Neural progenitor cell (in vitro differentiated cells): ENCODE results near the gene CCR6. TPM values are rescaled to one million over a fixed set of nuclear protein-coding genes. Genes with fewer than 3 reads are reported as not detected.

Experiments used
- DNase-seq: peaks from one replicate; pipeline ENCODE4 v3.0.0-alpha.2; 2016; ENCODE audit warnings: low spot score
- H2AFZ ChIP-seq: fragments of 200-600 bp; sonication (generic); replicated peaks from 2 replicates; pipeline ENCODE4 v1.6.1; 2016; ENCODE audit warnings: antibody characterized with exemption
- H3F3A ChIP-seq: fragments of 200-600 bp; sonication (generic); 2 replicates; pipeline ENCODE4 v1.6.1; 2016; ENCODE audit warnings: antibody characterized with exemption, low read depth
- H3K27ac ChIP-seq: fragments of 200-600 bp; sonication (generic); 2 replicates; pipeline ENCODE4 v1.5.1; 2016; ENCODE audit warnings: mild to moderate bottlenecking
- H3K27me3 ChIP-seq: fragments of 200-600 bp; sonication (generic); 2 replicates; pipeline ENCODE4 v1.6.1; 2016; ENCODE audit warnings: mild to moderate bottlenecking, moderate library complexity
- H3K36me3 ChIP-seq: fragments of 200-600 bp; sonication (generic); 2 replicates; pipeline ENCODE4 v1.5.1; 2016
- H3K4me1 ChIP-seq: fragments of 200-600 bp; sonication (generic); 2 replicates; pipeline ENCODE4 v1.6.1; 2016; ENCODE audit warnings: mixed run types
- H3K4me2 ChIP-seq: fragments of 200-600 bp; sonication (generic); 2 replicates; pipeline ENCODE4 v1.6.1; 2016
- H3K4me3 ChIP-seq: fragments of 200-600 bp; sonication (generic); 2 replicates; pipeline ENCODE4 v1.5.1; 2016
- H3K79me2 ChIP-seq: fragments of 200-600 bp; sonication (generic); 2 replicates; pipeline ENCODE4 v1.6.1; 2016; ENCODE audit warnings: low read depth
- H3K9ac ChIP-seq: fragments of 200-600 bp; sonication (generic); 2 replicates; pipeline ENCODE4 v1.6.1; 2016
- H3K9me3 ChIP-seq: fragments of 200-600 bp; sonication (generic); 2 replicates; pipeline ENCODE4 v1.5.1; 2016; ENCODE audit warnings: low read depth
- H4K20me1 ChIP-seq: fragments of 200-600 bp; sonication (generic); 2 replicates; pipeline ENCODE4 v1.6.1; 2016; ENCODE audit warnings: low read depth
- H3K27ac Mint-ChIP-seq: 3 replicates; pipeline ENCODE4 v1.8.0; 2021; ENCODE audit warnings: mixed read lengths
- H3K27me3 Mint-ChIP-seq: 2 replicates; pipeline ENCODE4 v1.8.0; 2022; ENCODE audit warnings: low read depth, mild to moderate bottlenecking, inconsistent platforms, moderate library complexity, mixed read lengths; ENCODE audit not compliant: insufficient read depth
- H3K36me3 Mint-ChIP-seq: 3 replicates; pipeline ENCODE4 v1.8.0; 2021; ENCODE audit warnings: mixed read lengths
- H3K4me1 Mint-ChIP-seq: 3 replicates; pipeline ENCODE4 v1.8.0; 2021; ENCODE audit warnings: mixed read lengths
- H3K4me3 Mint-ChIP-seq: 3 replicates; pipeline ENCODE4 v1.8.0; 2021; ENCODE audit warnings: mild to moderate bottlenecking, moderate library complexity, mixed read lengths
- H3K9me3 Mint-ChIP-seq: 3 replicates; pipeline ENCODE4 v1.8.0; 2020; ENCODE audit warnings: mixed read lengths
- EZH2 ChIP-seq: fragments of 200-600 bp; sonication (generic); IDR thresholded peaks from 2 replicates; pipeline ENCODE4 v1.6.1; 2017; ENCODE audit warnings: antibody characterized with exemption, mild to moderate bottlenecking, moderate library complexity
- EZH2phosphoT487 ChIP-seq: fragments of 200-600 bp; sonication (generic); IDR thresholded peaks from 2 replicates; pipeline ENCODE4 v1.6.1; 2017; ENCODE audit warnings: antibody characterized with exemption
- total RNA-seq: library from RNA; depleted of rRNA; stranded (reverse); fragments of >200 nt; gene quantifications from 2 replicates; pipeline ENCODE4 v1.2.3, GENCODE V29; 2015; ENCODE audit warnings: low replicate concordance
- TF ChIP-seq, protein P1 (sequence below): fragments of 200-600 bp; sonication (generic); IDR thresholded peaks from 2 replicates; pipeline ENCODE4 v1.5.1; 2017; ENCODE audit warnings: antibody characterized with exemption, mild to moderate bottlenecking

The CCR6 gene
- total RNA-seq, 1 donor from 2014 or later, result not detected

DNA sequence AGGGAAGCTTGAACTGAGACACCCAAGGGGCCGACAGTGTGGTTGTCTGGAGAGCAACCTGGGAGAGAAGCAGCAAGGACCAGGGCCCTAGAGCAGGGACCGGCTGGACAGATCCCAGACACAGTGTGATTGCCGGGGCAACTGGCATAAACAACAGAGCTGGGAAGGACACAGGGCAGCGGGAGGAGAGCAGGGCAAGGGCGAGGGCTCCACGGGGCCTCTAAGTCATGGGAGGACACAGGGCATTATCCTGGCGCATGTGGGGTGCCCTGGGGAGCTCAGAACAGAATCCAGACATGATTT lies 31.1 kb upstream of the CCR6 start:
- no peak overlapping the region for H3K27ac ChIP-seq
- peaks cover 13% of the 10 kb centered on the region for H3F3A ChIP-seq
- H3K79me2 ChIP-seq, result no peaks in the 10 kb centered on the region
- no peaks in the 10 kb centered on the region for H3K36me3 ChIP-seq
- TF ChIP-seq, protein P1, sequence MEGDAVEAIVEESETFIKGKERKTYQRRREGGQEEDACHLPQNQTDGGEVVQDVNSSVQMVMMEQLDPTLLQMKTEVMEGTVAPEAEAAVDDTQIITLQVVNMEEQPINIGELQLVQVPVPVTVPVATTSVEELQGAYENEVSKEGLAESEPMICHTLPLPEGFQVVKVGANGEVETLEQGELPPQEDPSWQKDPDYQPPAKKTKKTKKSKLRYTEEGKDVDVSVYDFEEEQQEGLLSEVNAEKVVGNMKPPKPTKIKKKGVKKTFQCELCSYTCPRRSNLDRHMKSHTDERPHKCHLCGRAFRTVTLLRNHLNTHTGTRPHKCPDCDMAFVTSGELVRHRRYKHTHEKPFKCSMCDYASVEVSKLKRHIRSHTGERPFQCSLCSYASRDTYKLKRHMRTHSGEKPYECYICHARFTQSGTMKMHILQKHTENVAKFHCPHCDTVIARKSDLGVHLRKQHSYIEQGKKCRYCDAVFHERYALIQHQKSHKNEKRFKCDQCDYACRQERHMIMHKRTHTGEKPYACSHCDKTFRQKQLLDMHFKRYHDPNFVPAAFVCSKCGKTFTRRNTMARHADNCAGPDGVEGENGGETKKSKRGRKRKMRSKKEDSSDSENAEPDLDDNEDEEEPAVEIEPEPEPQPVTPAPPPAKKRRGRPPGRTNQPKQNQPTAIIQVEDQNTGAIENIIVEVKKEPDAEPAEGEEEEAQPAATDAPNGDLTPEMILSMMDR, result no peak
- TF ChIP-seq EZH2phosphoT487 (no peak), EZH2 (no peak)
- no peak overlapping the region for H3K4me2 ChIP-seq
- no peak overlapping the region for H3K27ac Mint-ChIP-seq
- no peak overlapping the region for H3K4me3 Mint-ChIP-seq
- H2AFZ ChIP-seq, result no peak overlapping the region
- H4K20me1 ChIP-seq, result no peaks in the 10 kb centered on the region
- H3K9me3 Mint-ChIP-seq, result peaks cover 19% of the 10 kb centered on the region
- no peak for DNase-seq
- peaks cover under 1% of the 10 kb centered on the region for H3K9me3 ChIP-seq
- no peak overlapping the region for H3K9ac ChIP-seq
- H3K36me3 Mint-ChIP-seq, result peaks cover 3% of the 10 kb centered on the region
- peaks cover 15% of the 10 kb centered on the region for H3K4me1 Mint-ChIP-seq
- peaks cover 16% of the 10 kb centered on the region for H3K4me1 ChIP-seq
- H3K4me3 ChIP-seq, result no peak overlapping the region
- no peaks in the 10 kb centered on the region for H3K27me3 ChIP-seq
- H3K27me3 Mint-ChIP-seq, result peaks cover 4% of the 10 kb centered on the region

DNA sequence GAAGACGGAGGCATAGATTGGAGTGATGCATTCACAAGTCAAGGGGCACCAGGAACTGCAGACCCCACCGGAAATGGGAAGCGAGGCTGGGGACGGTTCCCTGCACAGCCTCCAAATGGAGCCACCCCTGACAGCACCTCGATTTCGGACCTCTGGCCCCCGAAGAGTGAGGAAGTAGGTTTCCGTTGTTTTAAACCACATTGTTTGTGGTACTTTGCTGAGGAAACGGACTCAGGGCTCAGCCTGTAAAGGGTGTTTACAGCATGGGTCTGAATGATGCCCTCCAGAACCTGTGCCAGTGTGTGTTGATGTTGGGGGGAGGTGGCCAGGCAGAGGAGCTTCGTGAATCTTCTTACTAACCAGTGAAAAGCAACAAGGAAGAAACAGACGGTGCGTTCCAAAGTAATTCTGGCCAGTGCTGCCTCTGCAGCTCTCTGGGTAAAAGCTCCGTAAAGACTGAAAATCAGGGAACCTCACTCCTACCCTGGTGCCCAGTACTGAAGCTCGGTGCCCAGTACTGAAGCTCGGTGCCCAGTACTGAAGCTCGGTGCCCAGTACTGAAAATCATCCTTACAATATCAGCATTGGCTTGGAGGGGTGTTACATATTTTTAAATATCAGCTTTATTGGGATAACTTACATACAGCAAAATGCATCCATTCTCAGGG lies 30.1 kb upstream of the CCR6 start:
- Mint-ChIP-seq H3K9me3 (peaks cover 11% of the 10 kb centered on the region), H3K4me1 (peaks cover 15% of the 10 kb centered on the region), H3K36me3 (peaks cover 5% of the 10 kb centered on the region), H3K27me3 (peaks cover 4% of the 10 kb centered on the region), H3K27ac (peak overlapping the region; percentile 72), H3K4me3 (no peak overlapping the region)
- Histone ChIP-seq H3F3A (peaks cover 13% of the 10 kb centered on the region), H3K4me2 (no peak overlapping the region), H3K79me2 (no peaks in the 10 kb centered on the region), H3K4me3 (no peak overlapping the region), H3K4me1 (peaks cover 16% of the 10 kb centered on the region), H3K9me3 (no peaks in the 10 kb centered on the region), H2AFZ (no peak overlapping the region), H3K36me3 (no peaks in the 10 kb centered on the region), H3K27ac (no peak overlapping the region), H3K27me3 (no peaks in the 10 kb centered on the region), H3K9ac (no peak overlapping the region), H4K20me1 (no peaks in the 10 kb centered on the region)
- TF ChIP-seq EZH2phosphoT487 (no peak), EZH2 (no peak)
- TF ChIP-seq, protein P1, result no peak
- no peak for DNase-seq

DNA sequence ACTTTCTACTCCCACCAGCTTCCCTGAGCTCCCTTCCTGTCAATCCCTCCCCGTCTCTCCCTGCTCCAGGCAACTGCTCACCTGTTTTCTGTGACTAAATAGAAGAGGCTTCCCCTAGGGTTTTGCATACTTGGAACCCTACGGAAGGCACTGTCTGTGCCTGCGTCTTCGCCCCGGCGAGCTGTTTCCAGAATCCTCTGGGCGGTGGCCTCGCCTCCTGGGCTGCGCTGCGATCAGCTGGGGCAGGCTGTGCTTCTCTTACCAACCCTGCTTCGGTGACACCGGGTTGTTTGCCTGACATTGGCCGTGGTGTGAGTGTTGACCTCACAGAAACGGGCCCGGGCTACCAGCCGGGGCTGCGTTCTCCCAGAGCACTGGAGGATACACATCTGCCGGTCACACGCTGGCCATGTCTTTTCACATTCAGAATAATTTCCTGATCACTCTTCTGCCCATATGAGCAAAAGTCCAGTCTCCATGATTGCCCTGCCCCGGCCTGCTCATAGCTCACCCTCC lies 29.4 kb upstream of the CCR6 start:
- H3K9me3 Mint-ChIP-seq, result peaks cover 9% of the 10 kb centered on the region
- no peak for TF ChIP-seq EZH2phosphoT487
- TF ChIP-seq, protein P1, result no peak
- TF ChIP-seq EZH2, result no peak
- no peaks in the 10 kb centered on the region for H3K36me3 ChIP-seq
- H3K4me3 Mint-ChIP-seq, result no peak overlapping the region
- no peak overlapping the region for H2AFZ ChIP-seq
- no peak for DNase-seq
- no peaks in the 10 kb centered on the region for H3K9me3 ChIP-seq
- H3K4me2 ChIP-seq, result no peak overlapping the region
- H3K9ac ChIP-seq, result no peak overlapping the region
- no peaks in the 10 kb centered on the region for H3K27me3 ChIP-seq
- H3K4me1 ChIP-seq, result peaks cover 16% of the 10 kb centered on the region
- H3K27ac Mint-ChIP-seq, result no peak overlapping the region
- peaks cover 4% of the 10 kb centered on the region for H3K27me3 Mint-ChIP-seq
- no peak overlapping the region for H3K27ac ChIP-seq
- H3F3A ChIP-seq, result peaks cover 13% of the 10 kb centered on the region
- no peaks in the 10 kb centered on the region for H4K20me1 ChIP-seq
- peaks cover 15% of the 10 kb centered on the region for H3K4me1 Mint-ChIP-seq
- H3K36me3 Mint-ChIP-seq, result peaks cover 5% of the 10 kb centered on the region
- H3K79me2 ChIP-seq, result no peaks in the 10 kb centered on the region
- H3K4me3 ChIP-seq, result no peak overlapping the region
